ENCODE results near the gene PROSER3.

DNA sequence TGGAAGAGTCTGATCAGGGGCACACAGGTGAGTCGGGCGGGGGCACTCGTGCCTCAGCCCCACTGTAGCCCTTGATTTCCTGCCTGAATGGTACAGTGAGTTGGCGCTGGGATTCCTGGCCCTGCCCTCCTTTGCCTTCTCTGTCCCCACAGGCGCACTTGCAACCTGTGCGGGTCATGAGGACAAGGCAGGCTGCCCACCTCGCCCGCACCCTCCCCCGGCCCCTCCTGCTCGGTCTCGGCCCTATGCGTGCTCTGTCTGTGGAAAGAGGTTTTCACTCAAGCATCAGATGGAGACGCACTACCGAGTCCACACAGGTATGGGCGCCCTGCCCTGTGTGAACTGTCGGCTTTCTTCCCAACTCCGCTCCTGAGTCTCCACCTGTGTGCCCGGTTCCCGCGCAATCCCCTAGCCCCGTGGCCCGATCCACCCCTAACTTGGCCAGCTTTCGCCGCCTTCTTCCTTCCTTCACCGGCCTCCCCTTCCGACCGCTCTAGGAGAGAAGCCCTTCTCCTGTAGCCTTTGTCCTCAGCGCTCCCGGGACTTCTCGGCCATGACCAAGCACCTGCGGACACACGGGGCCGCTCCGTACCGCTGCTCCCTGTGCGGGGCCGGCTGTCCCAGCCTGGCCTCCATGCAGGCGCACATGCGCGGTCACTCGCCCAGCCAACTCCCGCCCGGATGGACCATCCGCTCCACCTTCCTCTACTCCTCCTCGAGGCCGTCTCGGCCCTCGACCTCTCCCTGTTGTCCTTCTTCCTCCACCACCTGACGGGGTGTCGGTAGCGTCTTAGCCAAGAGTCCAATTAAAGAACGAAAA is 41.8 kb upstream of the PROSER3 start:
- TF ChIP-seq, protein P1, sequence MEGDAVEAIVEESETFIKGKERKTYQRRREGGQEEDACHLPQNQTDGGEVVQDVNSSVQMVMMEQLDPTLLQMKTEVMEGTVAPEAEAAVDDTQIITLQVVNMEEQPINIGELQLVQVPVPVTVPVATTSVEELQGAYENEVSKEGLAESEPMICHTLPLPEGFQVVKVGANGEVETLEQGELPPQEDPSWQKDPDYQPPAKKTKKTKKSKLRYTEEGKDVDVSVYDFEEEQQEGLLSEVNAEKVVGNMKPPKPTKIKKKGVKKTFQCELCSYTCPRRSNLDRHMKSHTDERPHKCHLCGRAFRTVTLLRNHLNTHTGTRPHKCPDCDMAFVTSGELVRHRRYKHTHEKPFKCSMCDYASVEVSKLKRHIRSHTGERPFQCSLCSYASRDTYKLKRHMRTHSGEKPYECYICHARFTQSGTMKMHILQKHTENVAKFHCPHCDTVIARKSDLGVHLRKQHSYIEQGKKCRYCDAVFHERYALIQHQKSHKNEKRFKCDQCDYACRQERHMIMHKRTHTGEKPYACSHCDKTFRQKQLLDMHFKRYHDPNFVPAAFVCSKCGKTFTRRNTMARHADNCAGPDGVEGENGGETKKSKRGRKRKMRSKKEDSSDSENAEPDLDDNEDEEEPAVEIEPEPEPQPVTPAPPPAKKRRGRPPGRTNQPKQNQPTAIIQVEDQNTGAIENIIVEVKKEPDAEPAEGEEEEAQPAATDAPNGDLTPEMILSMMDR (conservative IDR thresholded peaks at IDR 0.05 in 1 of 2, IDR thresholded peaks at IDR 0.05 in 1 of 2; ENCODE audit: extremely low read depth in 1 of 2, insufficient read depth in 1 of 2, low read depth in 1 of 2, low read length in 2 of 2), result no peak
- TF ChIP-seq EZH2 (IDR thresholded peaks at IDR 0.05; ENCODE audit: borderline replicate concordance, low read length), result no peak

Data from mammary epithelial cell (primary cell).